NCI-H2171 (cell line): ENCODE results near the gene ALKBH3.

Experiments
- DNase-seq: peaks from one replicate; lab custom pipeline; 2025; lab: John Stamatoyannopoulos, UW

ALKBH3 gene

GRCh38 chr11:43962383-43963278 is 82.0 kb downstream of the ALKBH3 start:
- DNase-seq: no peak

GRCh38 chr11:43963279-43963620 is 82.6 kb downstream of the ALKBH3 start:
- no peak for DNase-seq

GRCh38 chr11:43967661-43968060 is 87.0 kb downstream of the ALKBH3 start:
- DNase-seq: no peak

- no peak for DNase-seq
Observed at GRCh38 chr11:43968719-43969118, 88.1 kb downstream of the ALKBH3 start.

GRCh38 chr11:43969543-43969942 is 88.9 kb downstream of the ALKBH3 start:
- peak; percentile 75 for DNase-seq
